HCT116 (cell line): ENCODE results near the gene DDN.

Experiments
- EZH2 ChIP-seq: fragments of 200-600 bp; sonication (generic); IDR thresholded peaks from 2 replicates; pipeline ENCODE4 v1.6.1; 2017; ENCODE audit warnings: antibody characterized with exemption, mixed run types
- RAD21 ChIP-seq: IDR thresholded peaks from 2 replicates; pipeline ENCODE4 v1.6.1; 2012; ENCODE audit warnings: low read depth, mild to moderate bottlenecking
- YY1 ChIP-seq: IDR thresholded peaks from 2 replicates; pipeline ENCODE4 v1.6.1; 2011; ENCODE audit warnings: low read length, low read depth, moderate library complexity, mild to moderate bottlenecking; ENCODE audit not compliant: insufficient replicate concordance; ENCODE audit errors: extremely low read depth
- ZNF274 ChIP-seq: fragments of 200-500 bp; sonication (Bioruptor generic); IDR thresholded peaks from 2 replicates; pipeline ENCODE4 v1.6.1; 2014; ENCODE audit warnings: mild to moderate bottlenecking, low read depth, low read length, inconsistent platforms
- TF ChIP-seq, protein P1 (sequence below), 3 experiments: fragments of 200-600 bp in 1 of 3; sonication (generic) in 1 of 3; IDR thresholded peaks in 2 of 3; conservative IDR thresholded peaks in 1 of 3; 2 replicates each; pipeline ENCODE4 v1.5.1; 2012 to 2017; ENCODE audit warnings: low read depth in 2 of 3, low read length in 2 of 3, antibody characterized with exemption in 1 of 3, borderline replicate concordance in 1 of 3, control low read depth in 1 of 3, mild to moderate bottlenecking in 1 of 3, mixed read lengths in 1 of 3, mixed run types in 1 of 3, moderate library complexity in 1 of 3; ENCODE audit not compliant: insufficient read depth in 1 of 3

DNA sequence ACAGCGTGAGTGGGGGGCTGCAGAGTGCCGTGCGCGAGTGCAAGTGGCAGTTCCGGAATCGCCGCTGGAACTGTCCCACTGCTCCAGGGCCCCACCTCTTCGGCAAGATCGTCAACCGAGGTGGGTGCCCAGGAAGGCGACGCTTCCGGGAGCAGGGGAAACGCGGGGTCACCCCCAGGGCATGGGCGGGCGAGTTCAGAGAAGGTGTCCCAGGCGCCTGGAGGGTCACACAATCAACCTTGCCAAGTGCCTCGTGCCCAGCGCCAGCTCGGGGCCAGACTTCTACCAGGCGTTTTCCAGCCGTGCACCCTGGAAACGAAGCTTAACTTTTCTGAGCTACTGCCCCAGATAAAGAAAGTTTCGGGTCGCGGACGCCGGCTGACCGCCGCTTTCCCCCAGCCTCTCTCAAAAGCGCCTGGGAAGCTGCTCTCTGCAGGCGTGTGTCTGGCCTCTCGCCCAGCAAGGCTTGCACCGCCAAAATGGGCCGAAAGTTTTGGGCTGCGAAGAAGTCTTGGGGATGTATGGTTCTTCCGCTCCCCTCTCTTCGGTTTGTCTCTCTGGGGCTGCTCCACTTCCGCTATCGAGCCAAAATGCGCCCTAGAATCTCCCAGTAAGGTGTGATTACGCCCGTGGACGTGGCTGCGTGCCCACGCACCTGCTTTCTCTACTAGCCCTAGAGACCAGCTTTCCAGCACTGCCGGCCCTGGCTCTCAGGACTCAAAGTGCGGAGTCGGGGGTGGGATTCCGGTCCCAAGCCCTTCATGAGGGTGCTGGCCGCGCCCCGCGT lies 19.4 kb downstream of the DDN start:
- TF ChIP-seq EZH2 (no peak), YY1 (no peak), RAD21 (no peak), ZNF274 (no peak)
- TF ChIP-seq, protein P1, sequence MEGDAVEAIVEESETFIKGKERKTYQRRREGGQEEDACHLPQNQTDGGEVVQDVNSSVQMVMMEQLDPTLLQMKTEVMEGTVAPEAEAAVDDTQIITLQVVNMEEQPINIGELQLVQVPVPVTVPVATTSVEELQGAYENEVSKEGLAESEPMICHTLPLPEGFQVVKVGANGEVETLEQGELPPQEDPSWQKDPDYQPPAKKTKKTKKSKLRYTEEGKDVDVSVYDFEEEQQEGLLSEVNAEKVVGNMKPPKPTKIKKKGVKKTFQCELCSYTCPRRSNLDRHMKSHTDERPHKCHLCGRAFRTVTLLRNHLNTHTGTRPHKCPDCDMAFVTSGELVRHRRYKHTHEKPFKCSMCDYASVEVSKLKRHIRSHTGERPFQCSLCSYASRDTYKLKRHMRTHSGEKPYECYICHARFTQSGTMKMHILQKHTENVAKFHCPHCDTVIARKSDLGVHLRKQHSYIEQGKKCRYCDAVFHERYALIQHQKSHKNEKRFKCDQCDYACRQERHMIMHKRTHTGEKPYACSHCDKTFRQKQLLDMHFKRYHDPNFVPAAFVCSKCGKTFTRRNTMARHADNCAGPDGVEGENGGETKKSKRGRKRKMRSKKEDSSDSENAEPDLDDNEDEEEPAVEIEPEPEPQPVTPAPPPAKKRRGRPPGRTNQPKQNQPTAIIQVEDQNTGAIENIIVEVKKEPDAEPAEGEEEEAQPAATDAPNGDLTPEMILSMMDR (IDR thresholded peaks at IDR 0.05 in 2 of 3, conservative IDR thresholded peaks at IDR 0.05 in 1 of 3; ENCODE audit: borderline replicate concordance in 1 of 3, insufficient read depth in 1 of 3, low read depth in 2 of 3, low read length in 2 of 3): no peak
